ENCODE data around the gene SMARCA5.

Gene SMARCA5

GRCh38 chr4:143531788-143532491 is 18.4 kb downstream of the SMARCA5 start:
- peak; percentile 47 for DNase-seq (ENCODE audit: low read depth)

DNA sequence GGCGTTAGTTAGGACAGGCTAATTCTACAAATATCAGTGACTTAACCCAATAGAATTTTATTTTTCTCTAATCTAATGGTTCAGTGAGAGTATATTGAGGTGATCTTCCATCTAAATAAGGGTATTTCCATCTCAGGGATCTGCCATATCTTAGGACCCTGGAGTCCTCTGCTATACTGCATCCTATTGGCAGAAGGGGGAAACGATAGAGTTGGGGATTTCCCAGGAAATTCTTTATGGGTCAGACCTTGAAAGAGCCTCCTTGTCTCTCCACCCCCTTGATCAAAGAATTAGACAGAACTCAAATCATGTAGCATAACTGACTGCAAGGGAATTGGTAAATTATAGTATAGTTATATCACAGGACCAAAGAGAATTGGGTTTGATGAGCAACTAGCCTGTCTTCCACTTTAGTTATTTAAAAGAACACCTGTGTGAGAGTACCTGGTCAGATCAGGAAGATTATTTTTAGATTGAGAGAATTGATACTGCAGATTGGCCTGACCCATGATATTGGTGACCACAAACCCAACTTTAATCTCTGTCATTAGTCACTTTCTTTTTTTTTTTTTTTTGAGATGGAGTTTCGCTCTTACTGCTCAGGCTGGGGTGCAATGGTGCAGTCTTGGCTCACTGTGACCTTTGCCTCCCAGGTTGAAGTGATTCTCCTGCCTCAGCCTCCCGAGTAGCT is 25.6 kb downstream of the SMARCA5 start:
- DNase-seq (ENCODE audit: low read depth): no peak

GRCh38 chr4:143539670-143540023 is 26.1 kb downstream of the SMARCA5 start:
- DNase-seq (ENCODE audit: low read depth): no peak

DNA sequence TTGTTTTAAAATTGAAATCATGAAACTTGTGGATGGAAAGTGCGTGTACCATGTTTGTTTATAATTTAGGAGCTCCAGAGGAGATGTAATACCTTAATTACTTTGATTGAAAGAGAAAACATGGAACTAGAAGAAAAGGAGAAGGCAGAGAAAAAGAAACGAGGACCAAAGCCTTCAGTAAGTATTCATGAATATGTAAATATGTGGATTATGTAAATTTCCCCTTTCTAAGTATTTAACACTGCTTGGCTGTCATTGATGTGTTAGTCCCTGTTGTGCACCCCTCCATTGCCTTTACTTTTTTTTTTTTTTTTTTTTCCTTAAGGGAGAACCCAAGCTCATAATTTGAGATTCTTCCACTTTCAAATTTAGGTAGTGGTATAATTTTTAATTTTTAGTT is 36.4 kb downstream of the SMARCA5 start:
- DNase-seq (ENCODE audit: low read depth): no peak

GRCh38 chr4:143554728-143555597 is 41.5 kb downstream of the SMARCA5 start:
- DNase-seq (ENCODE audit: low read depth): no peak

DNA sequence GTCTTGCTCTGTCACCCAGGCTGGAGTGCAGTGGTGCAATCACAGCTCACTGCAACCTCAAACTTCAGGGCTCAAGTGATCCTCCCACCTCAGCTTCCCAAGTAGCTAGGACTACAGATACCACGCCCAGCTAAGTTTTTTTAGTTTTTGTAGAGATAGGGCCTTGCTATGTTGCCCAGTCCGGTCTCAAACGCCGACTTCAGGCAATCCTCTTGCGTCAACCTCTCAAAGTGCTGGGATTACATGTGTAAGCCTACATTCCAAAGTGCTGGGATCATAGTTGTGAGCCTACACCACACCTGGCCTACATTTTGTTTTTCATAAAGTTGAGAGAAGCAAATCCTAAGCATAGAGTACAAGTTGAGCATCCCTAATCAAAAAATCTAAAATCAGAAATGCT is 42.2 kb downstream of the SMARCA5 start:
- DNase-seq (ENCODE audit: low read depth): no peak

- no peak for DNase-seq (ENCODE audit: low read depth)
Measured at GRCh38 chr4:143558286-143558685, 44.8 kb downstream of the SMARCA5 start.

DNA sequence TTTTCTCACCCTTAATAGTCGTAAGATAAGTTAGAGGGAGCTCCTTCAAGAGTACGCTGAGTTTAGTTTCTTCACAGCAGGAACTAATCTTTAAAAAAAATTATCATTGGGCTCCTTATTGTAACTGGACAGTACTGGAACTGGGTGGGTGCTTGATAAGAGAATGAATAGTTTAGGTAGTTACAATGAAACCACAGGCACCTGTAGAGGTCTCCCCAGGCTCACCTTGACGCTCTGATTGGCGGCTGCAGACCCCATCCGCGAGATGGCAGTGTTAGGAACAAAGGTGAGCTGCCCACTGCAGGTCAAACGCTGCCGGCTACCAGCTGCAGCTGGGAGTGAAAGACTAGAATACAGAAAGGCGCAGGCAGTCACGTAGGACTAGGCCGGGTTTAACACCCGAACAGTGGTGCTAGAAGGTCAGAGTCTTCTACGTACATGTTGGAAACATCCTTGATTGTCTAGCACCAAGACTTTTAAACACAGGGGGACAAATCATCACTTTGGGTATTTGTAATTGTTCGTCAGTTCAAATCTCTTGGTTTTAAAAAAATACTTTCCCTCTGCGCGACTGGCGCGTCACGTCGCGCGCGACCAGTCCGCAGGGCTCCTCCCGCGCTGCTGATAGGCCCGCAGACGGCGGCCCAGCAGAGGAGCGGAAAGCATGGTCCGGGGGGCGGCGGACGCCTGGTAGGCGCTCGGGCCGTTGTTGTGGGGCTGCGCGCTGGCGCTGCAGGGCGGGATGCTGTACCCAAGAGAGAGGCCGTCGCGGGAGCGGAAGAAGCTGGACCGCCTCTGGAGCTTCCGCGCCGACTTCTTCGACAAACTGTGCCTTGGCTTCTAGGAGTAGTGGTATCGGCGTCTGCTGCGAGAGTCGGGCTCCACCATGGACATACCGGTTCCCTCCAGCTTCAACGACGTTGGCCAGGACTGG is 45.6 kb downstream of the SMARCA5 start:
- DNase-seq (ENCODE audit: low read depth): peak; percentile 68

DNA sequence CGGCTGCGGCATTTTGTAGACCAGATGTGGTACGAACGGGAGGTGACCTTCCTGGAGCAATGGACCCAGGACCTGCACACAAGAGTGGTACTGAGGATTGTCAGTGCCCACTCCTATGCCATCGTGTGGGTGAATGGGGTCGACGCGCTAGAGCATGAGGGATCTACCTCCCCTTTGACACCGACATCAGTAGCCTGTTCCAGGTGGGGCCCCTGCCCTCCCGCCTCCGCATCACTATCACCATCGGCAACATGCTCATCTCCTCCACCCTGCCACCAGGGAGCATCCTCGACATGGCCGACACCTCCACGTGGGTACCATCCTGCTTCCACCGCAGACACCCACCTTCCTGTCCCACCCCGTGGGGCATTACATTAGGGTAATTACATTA is 46.2 kb downstream of the SMARCA5 start:
- no peak for DNase-seq (ENCODE audit: low read depth)

DNA sequence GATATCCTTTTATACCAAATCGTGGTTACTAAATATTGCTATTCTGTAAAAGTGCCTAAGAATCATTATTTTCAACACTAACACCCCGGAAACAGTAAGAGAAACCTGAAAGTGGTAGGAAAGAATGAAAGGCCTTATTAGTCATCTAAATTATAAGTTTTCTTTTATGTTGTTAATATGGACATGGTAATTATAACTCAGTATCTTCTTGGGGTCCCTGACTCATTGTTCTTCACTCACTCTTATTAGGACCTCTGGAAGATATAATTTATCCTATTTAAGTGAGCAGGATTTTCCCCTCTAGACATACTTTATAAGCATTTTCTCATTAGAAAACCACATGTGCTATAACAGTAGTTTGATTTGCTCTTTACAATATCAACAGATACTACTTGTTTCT is 51.0 kb downstream of the SMARCA5 start:
- no peak for DNase-seq (ENCODE audit: low read depth)

DNA sequence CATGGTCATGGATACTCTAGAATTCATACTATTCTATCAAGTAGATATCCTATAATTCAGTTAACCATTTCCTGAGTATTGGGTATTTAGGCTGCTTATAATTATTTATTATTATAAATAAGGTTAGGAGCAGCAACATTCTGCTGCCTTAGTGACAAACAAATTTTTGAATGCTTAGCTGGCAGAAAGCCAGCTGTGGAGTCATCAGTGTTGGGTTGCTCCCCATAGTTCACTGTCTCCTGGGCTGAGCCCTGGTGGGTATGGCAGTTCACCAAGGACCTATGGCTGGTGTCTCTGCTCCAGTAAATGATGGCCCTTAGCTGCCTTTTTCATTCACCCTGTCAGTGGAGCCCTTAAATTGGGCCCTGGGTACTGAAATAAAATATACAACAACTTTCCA is 61.8 kb downstream of the SMARCA5 start:
- no peak for DNase-seq (ENCODE audit: low read depth)

DNA sequence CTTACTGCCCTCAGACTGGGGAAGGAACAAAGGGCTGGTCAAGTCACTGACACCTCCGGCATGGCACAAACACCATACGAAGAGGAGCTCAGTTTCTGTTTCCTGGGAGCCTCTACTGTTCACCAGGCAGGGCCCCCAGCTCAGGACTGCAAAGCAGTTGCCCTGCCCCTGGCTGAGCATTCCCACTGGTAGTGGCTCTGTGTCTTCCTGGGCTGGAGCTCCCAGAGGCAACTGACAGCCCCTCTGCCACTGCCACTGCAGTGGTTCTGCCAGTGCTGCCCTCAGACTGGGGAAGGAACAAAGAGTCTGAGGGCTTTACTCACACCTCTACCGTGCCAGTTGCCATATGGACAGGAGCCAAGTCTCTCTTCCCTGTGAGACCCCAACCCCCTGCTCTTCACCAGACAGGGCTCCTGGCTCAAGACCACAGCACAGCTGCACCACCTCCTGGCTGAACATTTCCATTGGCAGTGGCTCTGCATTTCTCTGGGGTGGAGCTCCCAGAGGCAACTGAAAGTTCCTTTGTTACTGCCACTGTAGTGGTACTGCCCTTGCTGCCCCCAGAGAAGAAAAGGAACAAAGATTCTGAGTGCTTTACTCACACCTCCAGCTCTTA is 67.9 kb downstream of the SMARCA5 start:
- no peak for DNase-seq (ENCODE audit: low read depth)

- DNase-seq (ENCODE audit: low read depth): no peak
Measured at GRCh38 chr4:143585548-143585947, 72.0 kb downstream of the SMARCA5 start.

DNA sequence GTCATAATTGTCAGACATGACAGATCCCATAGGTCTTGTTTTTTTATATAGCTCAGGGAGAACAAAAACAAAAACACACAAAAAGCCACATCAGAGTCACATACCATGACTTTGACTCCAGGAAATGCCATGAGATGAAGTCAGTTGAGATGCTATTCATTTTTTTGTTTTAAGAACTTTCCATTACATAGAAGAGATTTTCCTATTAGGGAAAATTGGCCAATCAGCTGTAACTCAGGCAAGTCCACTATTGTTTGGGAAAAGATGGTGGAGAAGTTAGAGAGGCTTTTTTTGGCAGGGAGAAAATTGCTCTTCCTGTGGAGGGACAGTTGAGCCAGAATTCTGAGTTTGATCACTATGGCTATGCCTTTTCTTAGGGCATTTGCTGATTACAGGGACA is 72.6 kb downstream of the SMARCA5 start:
- peak; percentile 83 for DNase-seq (ENCODE audit: low read depth)

- DNase-seq (ENCODE audit: low read depth): peak; percentile 4
Measured at GRCh38 chr4:143587703-143588102, 74.2 kb downstream of the SMARCA5 start.

DNA sequence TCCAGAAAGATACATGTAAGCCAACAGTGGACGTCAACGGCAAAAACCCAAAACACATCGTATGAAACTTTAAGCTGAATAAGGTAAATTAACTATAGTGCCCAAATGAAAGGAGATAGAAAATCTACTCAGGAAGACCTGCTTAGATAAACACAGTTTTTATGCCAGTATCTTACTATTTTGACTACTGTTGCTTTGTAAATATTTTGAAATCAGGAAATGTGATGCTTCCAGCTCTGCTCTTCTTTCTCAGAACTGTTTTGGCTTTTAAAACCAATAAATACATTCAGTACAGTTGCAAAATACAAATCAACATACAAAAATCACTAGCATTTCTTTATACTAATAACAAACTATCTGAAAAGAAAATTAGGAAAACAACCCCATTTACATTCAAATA is 83.8 kb downstream of the SMARCA5 start:
- DNase-seq (ENCODE audit: low read depth): no peak

DNA sequence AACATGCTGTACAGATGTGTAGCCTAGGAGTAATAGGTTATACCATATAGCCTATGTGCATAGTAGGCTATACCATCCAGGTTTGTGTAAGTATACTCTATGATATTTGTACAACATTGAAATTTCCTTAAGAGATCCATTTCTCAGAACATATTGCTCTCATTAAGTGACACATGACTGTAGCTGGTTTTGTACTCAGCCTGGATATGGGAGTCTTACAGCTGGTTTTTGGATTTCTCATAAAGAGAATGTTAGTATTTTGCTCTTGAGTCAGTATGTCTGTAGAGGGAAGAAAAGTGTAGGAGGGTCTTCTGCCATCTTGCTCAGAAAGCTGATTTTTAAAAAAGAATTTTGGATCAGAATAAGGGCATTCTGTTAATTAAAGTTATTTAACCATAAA is 85.3 kb downstream of the SMARCA5 start:
- no peak for DNase-seq (ENCODE audit: low read depth)

GRCh38 chr4:143599827-143600226 is 86.3 kb downstream of the SMARCA5 start:
- DNase-seq (ENCODE audit: low read depth): peak; percentile 36

- DNase-seq (ENCODE audit: low read depth): no peak
Measured at GRCh38 chr4:143606480-143606879, 93.0 kb downstream of the SMARCA5 start.

Measured in EH (cell line).